Measurements from ENCODE around the gene GGACT.
"Not testable (repeated sequence)": the region's sequence is repeated elsewhere in the genome, so short reads cannot be mapped to it uniquely, and the experiment has no call there.

- not testable (repeated sequence) for TF ChIP-seq CTCF (IDR thresholded peaks at IDR 0.05; ENCODE audit: low read depth, low read length); EZH2phosphoT487 (IDR thresholded peaks at IDR 0.05; ENCODE audit: low read depth)
Measured at GRCh38 chr13:100577239-100577638, 11.3 kb downstream of the GGACT start.

Measured in OCI-LY3 (cell line).